Central memory CD8-positive, alpha-beta T cell (primary cell): ENCODE measurements around the gene PPP6R2.
A peak's percentile ranks its signal among the peaks of the same experiment; 100 is the strongest.

Experiments
- ATAC-seq: fragments of 150-1000 bp; cut with Tn5 transposase; replicated peaks from 2 replicates; pipeline ENCODE4 v1.10.0; 2022; ENCODE audit warnings: mild to moderate bottlenecking, moderate FRiP score, moderate number of reproducible peaks; ENCODE audit not compliant: poor library complexity, severe bottlenecking; ENCODE audit errors: extremely low read depth
- DNase-seq, 2 donors: peaks; one replicate each; pipeline ENCODE4 v3.0.0; 2021; ENCODE audit warnings: low spot score in 2 of 2
- H3K27ac Mint-ChIP-seq: one replicate; pipeline ENCODE4 v1.8.0; 2022; ENCODE audit warnings: low read depth, mild to moderate bottlenecking, moderate library complexity, mixed read lengths
- H3K27me3 Mint-ChIP-seq: one replicate; pipeline ENCODE4 v1.8.0; 2022; ENCODE audit warnings: mixed read lengths
- H3K36me3 Mint-ChIP-seq: one replicate; pipeline ENCODE4 v1.8.0; 2022; ENCODE audit warnings: mild to moderate bottlenecking, moderate library complexity, mixed read lengths; ENCODE audit not compliant: insufficient read depth
- H3K4me1 Mint-ChIP-seq: one replicate; pipeline ENCODE4 v1.8.0; 2022; ENCODE audit warnings: mixed read lengths
- H3K4me3 Mint-ChIP-seq: one replicate; pipeline ENCODE4 v1.8.0; 2022; ENCODE audit warnings: mild to moderate bottlenecking, moderate library complexity, mixed read lengths
- H3K9me3 Mint-ChIP-seq: one replicate; pipeline ENCODE4 v1.8.0; 2022; ENCODE audit warnings: mixed read lengths

Gene PPP6R2

DNA sequence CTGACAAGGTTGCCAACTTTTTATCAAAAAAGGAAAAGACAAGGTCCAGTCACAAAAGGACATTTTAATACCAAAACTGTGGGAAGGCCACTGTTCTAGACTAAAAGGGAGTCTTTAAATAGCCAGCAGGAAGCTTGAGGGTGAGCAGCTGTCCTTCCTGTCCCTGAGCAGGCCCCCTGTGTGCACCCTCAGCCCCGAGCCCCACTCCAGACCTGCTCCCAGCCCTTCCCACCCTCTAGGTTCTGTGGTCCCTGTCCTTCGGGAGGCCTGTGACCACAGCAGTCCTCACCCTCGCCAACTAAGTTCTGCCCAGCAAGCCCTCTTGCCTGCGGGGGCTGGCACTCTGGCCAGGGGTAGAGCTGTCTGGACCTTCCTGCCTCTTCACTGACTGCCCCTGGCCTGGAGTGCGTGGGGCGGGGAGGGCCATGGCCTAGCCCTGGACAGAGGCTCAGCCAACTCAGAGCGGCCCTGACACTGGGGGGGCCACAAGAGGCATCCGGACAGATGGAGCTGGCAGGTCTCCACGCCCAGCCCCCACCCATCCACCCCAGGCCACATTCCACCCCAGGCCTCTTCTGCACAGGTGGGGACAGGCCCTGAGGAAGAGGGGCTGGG, 34.0 kb upstream of the PPP6R2 start:
- peaks cover 17% of the 10 kb centered on the region for H3K27me3 Mint-ChIP-seq
- peak overlapping the region; percentile 66 for H3K4me3 Mint-ChIP-seq
- no peak for DNase-seq
- ATAC-seq = no peak
- no peaks in the 10 kb centered on the region for H3K9me3 Mint-ChIP-seq
- no peak overlapping the region for H3K27ac Mint-ChIP-seq
- no peaks in the 10 kb centered on the region for H3K36me3 Mint-ChIP-seq
- peaks cover 6% of the 10 kb centered on the region for H3K4me1 Mint-ChIP-seq

DNA sequence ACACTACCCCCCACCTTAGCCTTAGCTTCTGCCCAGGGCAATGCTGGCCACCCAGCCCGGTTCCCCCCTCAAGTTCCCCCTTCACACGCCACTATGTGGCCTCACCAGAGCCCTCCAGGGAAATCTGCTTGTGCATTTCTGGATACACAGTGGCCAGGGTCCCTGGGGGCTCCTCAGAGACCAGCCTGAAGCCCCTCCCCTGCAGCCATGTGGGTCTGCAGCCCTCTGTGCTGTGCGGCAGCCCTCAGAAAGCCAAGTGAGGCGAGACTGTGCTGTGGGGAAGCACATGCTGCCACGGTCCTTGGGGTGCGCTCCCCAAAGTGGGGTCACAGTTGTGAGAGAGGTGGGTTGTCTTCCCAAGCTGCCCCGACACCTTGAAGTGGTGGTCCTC, 33.5 kb upstream of the PPP6R2 start:
- Mint-ChIP-seq H3K9me3 (no peaks in the 10 kb centered on the region), H3K36me3 (peaks cover 1% of the 10 kb centered on the region), H3K27ac (no peak overlapping the region), H3K4me3 (no peak overlapping the region), H3K4me1 (peaks cover 12% of the 10 kb centered on the region), H3K27me3 (peaks cover 17% of the 10 kb centered on the region)
- no peak for DNase-seq
- ATAC-seq = no peak

GRCh38 chr22:50310031-50310722, 33.0 kb upstream of the PPP6R2 start:
- peaks cover 13% of the 10 kb centered on the region for H3K27me3 Mint-ChIP-seq
- peaks cover 17% of the 10 kb centered on the region for H3K4me1 Mint-ChIP-seq
- DNase-seq = no peak
- H3K9me3 Mint-ChIP-seq = no peaks in the 10 kb centered on the region
- ATAC-seq = no peak
- no peak overlapping the region for H3K27ac Mint-ChIP-seq
- no peak overlapping the region for H3K4me3 Mint-ChIP-seq
- H3K36me3 Mint-ChIP-seq = peaks cover 1% of the 10 kb centered on the region

DNA sequence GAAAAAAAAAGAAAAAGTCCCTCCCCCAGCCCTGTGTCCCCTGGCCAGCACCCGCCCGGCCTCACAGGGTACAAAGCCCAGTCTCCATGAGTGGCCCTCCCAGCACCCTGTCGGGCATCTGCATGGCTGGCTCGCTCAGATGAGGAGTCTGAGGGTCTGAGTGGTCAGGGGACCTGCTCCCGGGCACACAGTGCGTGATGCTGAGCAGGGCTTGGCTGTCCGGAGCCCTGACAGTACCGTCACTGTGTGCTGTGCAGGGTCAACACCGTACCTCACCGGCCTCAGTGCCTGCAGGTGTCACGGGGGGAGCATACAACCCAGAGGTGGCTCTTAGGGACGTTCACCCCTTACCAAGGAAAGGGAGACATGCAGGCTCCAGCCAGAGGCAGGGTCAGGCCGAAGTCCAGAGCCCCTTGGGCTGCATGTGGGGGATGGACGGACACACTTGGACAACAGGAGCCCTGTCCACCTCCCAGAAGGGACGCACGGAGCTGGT, 32.1 kb upstream of the PPP6R2 start:
- no peak for DNase-seq
- no peak overlapping the region for H3K4me3 Mint-ChIP-seq
- H3K4me1 Mint-ChIP-seq = peaks cover 20% of the 10 kb centered on the region
- peaks cover 1% of the 10 kb centered on the region for H3K36me3 Mint-ChIP-seq
- ATAC-seq = no peak
- H3K9me3 Mint-ChIP-seq = no peaks in the 10 kb centered on the region
- H3K27ac Mint-ChIP-seq = no peak overlapping the region
- peaks cover 5% of the 10 kb centered on the region for H3K27me3 Mint-ChIP-seq

GRCh38 chr22:50311606-50312351, 31.3 kb upstream of the PPP6R2 start:
- no peak overlapping the region for H3K27ac Mint-ChIP-seq
- no peaks in the 10 kb centered on the region for H3K9me3 Mint-ChIP-seq
- no peaks in the 10 kb centered on the region for H3K27me3 Mint-ChIP-seq

GRCh38 chr22:50312371-50312770, 30.8 kb upstream of the PPP6R2 start:
- no peak overlapping the region for H3K27ac Mint-ChIP-seq
- peaks cover 3% of the 10 kb centered on the region for H3K36me3 Mint-ChIP-seq
- no peak overlapping the region for H3K4me3 Mint-ChIP-seq
- ATAC-seq (no peak), DNase-seq (no peak)
- no peaks in the 10 kb centered on the region for H3K27me3 Mint-ChIP-seq
- no peaks in the 10 kb centered on the region for H3K9me3 Mint-ChIP-seq
- peaks cover 17% of the 10 kb centered on the region for H3K4me1 Mint-ChIP-seq

More at GRCh38 chr22:50311606-50312351, 31.3 kb upstream of the PPP6R2 start:
- Mint-ChIP-seq H3K4me1 (peaks cover 17% of the 10 kb centered on the region), H3K36me3 (peaks cover 1% of the 10 kb centered on the region), H3K4me3 (no peak overlapping the region)
- ATAC-seq (no peak), DNase-seq (no peak)

DNA sequence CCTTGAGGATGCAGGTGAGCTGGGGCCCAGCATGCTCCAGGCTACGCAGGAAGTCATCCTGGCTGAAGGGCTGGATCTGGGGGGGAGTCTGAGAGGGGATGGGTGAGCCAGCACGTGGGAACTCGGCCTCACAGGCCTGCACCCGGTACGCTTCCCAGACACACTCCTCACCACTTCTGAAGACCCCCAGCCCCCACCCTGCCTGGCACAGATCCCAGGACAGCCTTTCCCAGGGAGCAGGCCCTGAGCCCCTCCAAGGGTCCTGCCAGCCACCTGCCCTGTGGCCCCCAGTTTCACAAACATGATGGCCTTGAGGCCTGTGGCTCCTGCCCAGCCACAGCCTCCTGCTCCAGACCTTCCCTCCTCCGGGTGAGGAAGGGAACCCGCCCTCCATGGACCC, 30.1 kb upstream of the PPP6R2 start:
- Mint-ChIP-seq H3K27me3 (no peaks in the 10 kb centered on the region), H3K4me1 (peaks cover 17% of the 10 kb centered on the region), H3K4me3 (no peak overlapping the region), H3K36me3 (peaks cover 4% of the 10 kb centered on the region), H3K9me3 (no peaks in the 10 kb centered on the region), H3K27ac (no peak overlapping the region)
- no peak for DNase-seq
- ATAC-seq = no peak

GRCh38 chr22:50313600-50313999, 29.5 kb upstream of the PPP6R2 start:
- H3K9me3 Mint-ChIP-seq = no peaks in the 10 kb centered on the region
- H3K36me3 Mint-ChIP-seq = peaks cover 4% of the 10 kb centered on the region
- H3K4me3 Mint-ChIP-seq = peak overlapping the region; percentile 79
- H3K4me1 Mint-ChIP-seq = peaks cover 17% of the 10 kb centered on the region
- ATAC-seq (no peak), DNase-seq (no peak)
- H3K27ac Mint-ChIP-seq = peak overlapping the region; percentile 45
- H3K27me3 Mint-ChIP-seq = no peaks in the 10 kb centered on the region

- Mint-ChIP-seq H3K27me3 (no peaks in the 10 kb centered on the region), H3K36me3 (peaks cover 4% of the 10 kb centered on the region), H3K9me3 (no peaks in the 10 kb centered on the region), H3K4me1 (peaks cover 17% of the 10 kb centered on the region), H3K4me3 (peak overlapping the region; percentile 79), H3K27ac (peak overlapping the region; percentile 45)
- DNase-seq (no peak), ATAC-seq (no peak)
Observed at GRCh38 chr22:50314081-50314454, 29.1 kb upstream of the PPP6R2 start.

- H3K9me3 Mint-ChIP-seq = no peaks in the 10 kb centered on the region
- peak overlapping the region; percentile 45 for H3K27ac Mint-ChIP-seq
- peak overlapping the region; percentile 79 for H3K4me3 Mint-ChIP-seq
- ATAC-seq = peak; percentile 89
- H3K36me3 Mint-ChIP-seq = peaks cover 4% of the 10 kb centered on the region
- peaks cover 17% of the 10 kb centered on the region for H3K4me1 Mint-ChIP-seq
- peak; percentile 51 to 61 for DNase-seq
- no peaks in the 10 kb centered on the region for H3K27me3 Mint-ChIP-seq
Observed at GRCh38 chr22:50314455-50315288, 28.5 kb upstream of the PPP6R2 start.

- peaks cover 4% of the 10 kb centered on the region for H3K36me3 Mint-ChIP-seq
- no peaks in the 10 kb centered on the region for H3K27me3 Mint-ChIP-seq
- H3K27ac Mint-ChIP-seq = peak overlapping the region; percentile 10
- DNase-seq (no peak), ATAC-seq (no peak)
- peak overlapping the region; percentile 79 for H3K4me3 Mint-ChIP-seq
- H3K9me3 Mint-ChIP-seq = no peaks in the 10 kb centered on the region
- H3K4me1 Mint-ChIP-seq = peaks cover 17% of the 10 kb centered on the region
Observed at GRCh38 chr22:50315289-50316113, 27.6 kb upstream of the PPP6R2 start.
